B cell (primary cell): ENCODE results near the gene AMER1. TPM values are rescaled to one million over a fixed set of nuclear protein-coding genes. Genes with fewer than 3 reads are reported as not detected.
"Not testable (repeated sequence)": the region's sequence is repeated elsewhere in the genome, so short reads cannot be mapped to it uniquely, and the experiment has no call there.

Experiments
- ATAC-seq: fragments of 200-7000 bp; cut with Tn5 transposase; one replicate; pipeline ENCODE4 v1.10.0; 2021; ENCODE audit warnings: low read depth, mild to moderate bottlenecking, moderate number of reproducible peaks, moderate library complexity
- CTCF ChIA-PET: fragments of 350-600 bp; sonication (Branson Sonifier 250); formaldehyde crosslinking; loops from one replicate; lab custom pipeline; 2021; ENCODE audit warnings: antibody characterized with exemption, inconsistent platforms; lab: Charles Lee
- POLR2A ChIA-PET: fragments of 350-600 bp; sonication (Branson Sonifier 250); formaldehyde crosslinking; loops from one replicate; lab custom pipeline; 2021; ENCODE audit warnings: antibody characterized with exemption; lab: Charles Lee
- DNase-seq: peaks from one replicate; pipeline ENCODE4 v3.0.0; 2013
- H2AFZ ChIP-seq: 2 replicates; pipeline ENCODE4 v1.6.1; 2012; ENCODE audit warnings: mild to moderate bottlenecking, low read depth, low read length; ENCODE audit not compliant: insufficient read depth, poor library complexity, severe bottlenecking
- H3K27ac ChIP-seq, 2 donors: 1 replicate in 1 of 2; 2 replicates in 1 of 2; pipeline ENCODE4 v1.5.1; 2012 to 2013; ENCODE audit warnings: low read length in 2 of 2, mild to moderate bottlenecking in 2 of 2, moderate library complexity in 1 of 2
- H3K27me3 ChIP-seq, 4 experiments: fragments of 200-600 bp in 1 of 4; sonication (generic) in 1 of 4; replicated peaks in 1 of 4; 1 replicate in 2 of 4; 2 replicates in 2 of 4; pipeline versions ENCODE4 v1.6.1 to v1.7.0; 2013 to 2016; ENCODE audit warnings: low read length in 3 of 4, mild to moderate bottlenecking in 2 of 4, mixed read lengths in 1 of 4, moderate library complexity in 1 of 4; ENCODE audit not compliant: insufficient read depth in 4 of 4, control insufficient read depth in 3 of 4; ENCODE audit errors: control extremely low read depth in 1 of 4
- H3K36me3 ChIP-seq, 2 experiments: replicated peaks in 1 of 2; 1 replicate in 1 of 2; 2 replicates in 1 of 2; pipeline versions ENCODE4 v1.6.1 to v1.7.1; 2013; ENCODE audit warnings: low read length in 1 of 2; ENCODE audit not compliant: insufficient read depth in 2 of 2, control insufficient read depth in 1 of 2; ENCODE audit errors: control extremely low read depth in 1 of 2, extremely low read depth in 1 of 2
- H3K4me1 ChIP-seq, 2 donors: fragments of 200-600 bp in 1 of 2; sonication (generic) in 1 of 2; 1 replicate in 1 of 2; 2 replicates in 1 of 2; pipeline versions ENCODE4 v1.5.1 to v1.6.1; 2013 to 2017; ENCODE audit warnings: low read length in 2 of 2; ENCODE audit not compliant: control insufficient read depth in 2 of 2, insufficient read depth in 2 of 2
- H3K4me2 ChIP-seq: replicated peaks from 2 replicates; pipeline ENCODE3; 2012; ENCODE audit warnings: mild to moderate bottlenecking, low read depth, low read length; ENCODE audit not compliant: poor library complexity, severe bottlenecking
- H3K4me3 ChIP-seq, 5 experiments: fragments of 200-600 bp in 1 of 5; sonication (generic) in 1 of 5; 1 replicate in 3 of 5; 2 replicates in 2 of 5; pipeline versions ENCODE4 v1.5.1 to v1.7.0; 2011 to 2016; ENCODE audit warnings: low read length in 4 of 5, mild to moderate bottlenecking in 4 of 5, low read depth in 2 of 5, control low read depth in 1 of 5, moderate library complexity in 1 of 5; ENCODE audit not compliant: insufficient read depth in 1 of 5; ENCODE audit errors: control extremely low read depth in 1 of 5, extremely low read depth in 1 of 5
- H3K79me2 ChIP-seq: fragments of 200-600 bp; sonication (generic); one replicate; pipeline ENCODE4 v1.6.0; 2016; ENCODE audit warnings: low read length; ENCODE audit not compliant: control insufficient read depth, insufficient read depth
- H3K9ac ChIP-seq: fragments of 200-600 bp; sonication (generic); 2 replicates; pipeline ENCODE4 v1.6.1; 2017; ENCODE audit warnings: mild to moderate bottlenecking, low read length, moderate library complexity
- H3K9me3 ChIP-seq, 3 donors: one replicate each; pipeline versions ENCODE4 v1.6.1 to v1.7.1; 2013; ENCODE audit warnings: low read length in 2 of 3; ENCODE audit not compliant: control insufficient read depth in 2 of 3, insufficient read depth in 1 of 3; ENCODE audit errors: control extremely low read depth in 1 of 3
- H4K20me1 ChIP-seq: 2 replicates; pipeline ENCODE4 v1.6.0; 2012; ENCODE audit warnings: mild to moderate bottlenecking, low read length; ENCODE audit not compliant: insufficient read depth, control insufficient read depth, poor library complexity, severe bottlenecking
- H3K27ac Mint-ChIP-seq: one replicate; pipeline ENCODE4 v1.8.0; 2021; ENCODE audit warnings: mixed read lengths
- H3K27me3 Mint-ChIP-seq: one replicate; pipeline ENCODE4 v1.8.0; 2021; ENCODE audit warnings: mixed read lengths
- H3K4me1 Mint-ChIP-seq: one replicate; pipeline ENCODE4 v1.8.0; 2021; ENCODE audit warnings: mixed read lengths
- H3K4me3 Mint-ChIP-seq: one replicate; pipeline ENCODE4 v1.8.0; 2021; ENCODE audit warnings: mixed read lengths
- H3K9me3 Mint-ChIP-seq: one replicate; pipeline ENCODE4 v1.8.0; 2022; ENCODE audit warnings: mixed read lengths; ENCODE audit not compliant: insufficient read depth
- CTCF ChIP-seq: fragments of 200-600 bp; IDR thresholded peaks from one replicate; pipeline ENCODE4 v1.8.0; 2022; ENCODE audit warnings: antibody characterized with exemption, mild to moderate bottlenecking
- EZH2 ChIP-seq: IDR thresholded peaks from 2 replicates; pipeline ENCODE4 v1.6.1; 2012; ENCODE audit warnings: borderline replicate concordance, low read depth, mild to moderate bottlenecking, moderate library complexity, low read length; ENCODE audit not compliant: insufficient read depth, poor library complexity, severe bottlenecking
- WGBS: methylation state at CpG from one replicate; pipeline ENCODE4 v1.1.5; 2013; ENCODE audit warnings: missing lambda C conversion rate; ENCODE audit not compliant: insufficient coverage; 5-methylcytosine and 5-hydroxymethylcytosine counted together
- intact Hi-C: fragments of 100-400 bp; cut with micrococcal nuclease; formaldehyde crosslinking; loops from one replicate; pipeline ENCODE4 v1.10.0; 2022
- polyA plus RNA-seq: library from polyadenylated mRNA; depleted of rRNA; stranded (reverse); fragments of >200 nt; gene quantifications from 2 replicates; pipeline ENCODE4 v1.2.3, GENCODE V29; 2012
- total RNA-seq, 2 donors: library from RNA; stranded (reverse); fragments of 120-200 nt in 1 of 2; gene quantifications; 1 replicate in 1 of 2; 2 replicates in 1 of 2; pipeline versions ENCODE4 v1.2.3 to v1.2.4, GENCODE V29; 2013 to 2022

The AMER1 gene
- total and polyA plus RNA-seq, 2 donors (not counting 1 experiment from before 2014, with no cell fraction given) = 1.5 to 8.6 TPM

GRCh38 chrX:64229154-64229553 lies 23.6 kb upstream of the AMER1 start:
- H3K4me1 Mint-ChIP-seq = no peaks in the 10 kb centered on the region

GRCh38 chrX:64218023-64218422 lies 12.5 kb upstream of the AMER1 start:
- no peak for TF ChIP-seq EZH2
- no peak for TF ChIP-seq CTCF
- ChIA-PET POLR2A (no interaction called here), CTCF (no interaction called here)
- Histone ChIP-seq H3K79me2 (no peaks in the 10 kb centered on the region), H3K4me2 (no peak overlapping the region), H3K27me3 (no peaks in the 10 kb centered on the region), H2AFZ (no peak overlapping the region), H3K4me3 (no peak overlapping the region), H4K20me1 (no peaks in the 10 kb centered on the region), H3K36me3 (no peaks in the 10 kb centered on the region), H3K27ac (no peak overlapping the region), H3K9ac (no peak overlapping the region), H3K4me1 (no peaks in the 10 kb centered on the region), H3K9me3 (no peaks in the 10 kb centered on the region)
- intact Hi-C loops = no loop called here
- 93% methylated on average over 3 of the region's 4 CpGs for WGBS
- H3K27ac Mint-ChIP-seq = no peak overlapping the region
- H3K27me3 Mint-ChIP-seq = no peaks in the 10 kb centered on the region
- ATAC-seq = no peak
- H3K4me1 Mint-ChIP-seq = peaks cover 3% of the 10 kb centered on the region
- no peaks in the 10 kb centered on the region for H3K9me3 Mint-ChIP-seq
- H3K4me3 Mint-ChIP-seq = no peak overlapping the region
- DNase-seq = no peak

More at GRCh38 chrX:64229154-64229553, 23.6 kb upstream of the AMER1 start:
- Mint-ChIP-seq H3K27ac (no peak overlapping the region), H3K27me3 (no peaks in the 10 kb centered on the region), H3K9me3 (no peaks in the 10 kb centered on the region), H3K4me3 (no peak overlapping the region)
- Histone ChIP-seq H3K27ac (no peak overlapping the region), H4K20me1 (no peaks in the 10 kb centered on the region), H3K4me3 (no peak overlapping the region), H3K9me3 (no peaks in the 10 kb centered on the region), H3K9ac (no peak overlapping the region), H3K4me1 (no peaks in the 10 kb centered on the region), H3K4me2 (no peak overlapping the region), H3K79me2 (no peaks in the 10 kb centered on the region), H3K27me3 (no peaks in the 10 kb centered on the region), H2AFZ (no peak overlapping the region), H3K36me3 (no peaks in the 10 kb centered on the region)
- ChIA-PET POLR2A (no interaction called here), CTCF (interaction anchor here (1.1 kb wide), 1 partner anchor 1299 kb away, joined by 3 read pairs; no protein-coding TSS in a partner anchor)
- TF ChIP-seq CTCF (no peak), EZH2 (no peak)
- ATAC-seq (no peak), DNase-seq (no peak)
- WGBS = no CpG with 5 or more reads among the region's 3 CpGs
- intact Hi-C loops = no loop called here

- H2AFZ ChIP-seq, H3K4me1 ChIP-seq, H3K4me3 Mint-ChIP-seq, H3K79me2 ChIP-seq, ATAC-seq, H3K4me2 ChIP-seq, H3K9ac ChIP-seq, H3K27me3 ChIP-seq, H3K9me3 Mint-ChIP-seq, CTCF ChIA-PET, H3K4me3 ChIP-seq, H3K27ac Mint-ChIP-seq, H4K20me1 ChIP-seq, DNase-seq, H3K4me1 Mint-ChIP-seq, H3K27ac ChIP-seq, H3K36me3 ChIP-seq, H3K27me3 Mint-ChIP-seq, intact Hi-C loops, POLR2A ChIA-PET, H3K9me3 ChIP-seq: not testable (repeated sequence)
Measured at GRCh38 chrX:64213989-64214388, 8.5 kb upstream of the AMER1 start.
